ENCODE results near the gene KRT35. TPM values are rescaled to one million over a fixed set of nuclear protein-coding genes. Genes with fewer than 3 reads are reported as not detected.
A peak's percentile ranks its signal among the peaks of the same experiment; 100 is the strongest.

Gene KRT35
- total and polyA plus RNA-seq, 4 donors, result not detected

- no peak for DNase-seq (ENCODE audit: low read depth in 4 of 6, low spot score in 6 of 6)
- no peaks in the 10 kb centered on the region for H3K4me1 ChIP-seq (ENCODE audit: control insufficient read depth, insufficient read depth, low read length)
- 67% methylated on average over 2 of the region's 2 CpGs for WGBS (ENCODE audit: insufficient coverage)
Observed at GRCh38 chr17:41448506-41448905, 32.4 kb downstream of the KRT35 start.

GRCh38 chr17:41446806-41447205 is 34.1 kb downstream of the KRT35 start:
- no peaks in the 10 kb centered on the region for H3K27me3 ChIP-seq (ENCODE audit: control insufficient read depth, insufficient read depth, low read length)
- H3K4me3 ChIP-seq (ENCODE audit: low read depth, low read length), result no peak overlapping the region
- DNase-seq (ENCODE audit: low read depth in 4 of 6, low spot score in 6 of 6), result no peak
- WGBS (ENCODE audit: insufficient coverage), result no CpG with 5 or more reads among the region's 2 CpGs
- no peaks in the 10 kb centered on the region for H3K4me1 ChIP-seq (ENCODE audit: control insufficient read depth, insufficient read depth, low read length)
- no peak overlapping the region for H3K27ac ChIP-seq (ENCODE audit: low read depth, low read length)
- H3K36me3 ChIP-seq (ENCODE audit: control insufficient read depth, insufficient read depth, low read length), result no peaks in the 10 kb centered on the region
- no peaks in the 10 kb centered on the region for H3K9me3 ChIP-seq (ENCODE audit: control insufficient read depth, insufficient read depth, low read length)

More at GRCh38 chr17:41448506-41448905, 32.4 kb downstream of the KRT35 start:
- H3K27me3 ChIP-seq (ENCODE audit: control insufficient read depth, insufficient read depth, low read length), result no peaks in the 10 kb centered on the region
- H3K27ac ChIP-seq (ENCODE audit: low read depth, low read length), result no peak overlapping the region
- no peak overlapping the region for H3K4me3 ChIP-seq (ENCODE audit: low read depth, low read length)
- H3K36me3 ChIP-seq (ENCODE audit: control insufficient read depth, insufficient read depth, low read length), result no peaks in the 10 kb centered on the region
- no peaks in the 10 kb centered on the region for H3K9me3 ChIP-seq (ENCODE audit: control insufficient read depth, insufficient read depth, low read length)

DNA sequence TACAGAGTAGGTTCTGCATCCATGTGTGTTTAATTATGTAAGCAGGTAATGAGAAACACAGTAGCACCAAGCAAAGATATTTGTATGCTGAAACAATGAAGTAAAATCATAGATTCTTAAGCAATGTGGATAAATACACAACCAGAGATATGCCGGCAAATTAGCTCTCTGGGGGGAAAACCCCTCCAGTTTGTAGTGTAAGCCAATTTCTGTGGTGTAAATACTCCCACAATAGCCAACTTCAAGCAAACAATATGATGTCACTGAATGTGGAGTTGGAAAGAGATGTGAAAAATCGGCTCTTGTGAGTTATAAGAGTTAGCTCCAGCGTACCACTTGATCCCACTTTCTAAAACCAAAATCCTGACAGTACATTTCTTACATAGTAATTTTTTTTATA is 36.3 kb downstream of the KRT35 start:
- WGBS (ENCODE audit: insufficient coverage), result no CpG with 5 or more reads among the region's 3 CpGs
- H3K36me3 ChIP-seq (ENCODE audit: control insufficient read depth, insufficient read depth, low read length), result no peaks in the 10 kb centered on the region
- no peaks in the 10 kb centered on the region for H3K27me3 ChIP-seq (ENCODE audit: control insufficient read depth, insufficient read depth, low read length)
- no peaks in the 10 kb centered on the region for H3K9me3 ChIP-seq (ENCODE audit: control insufficient read depth, insufficient read depth, low read length)
- H3K27ac ChIP-seq (ENCODE audit: low read depth, low read length), result no peak overlapping the region
- no peak for DNase-seq (ENCODE audit: low read depth in 4 of 6, low spot score in 6 of 6)
- no peak overlapping the region for H3K4me3 ChIP-seq (ENCODE audit: low read depth, low read length)
- H3K4me1 ChIP-seq (ENCODE audit: control insufficient read depth, insufficient read depth, low read length), result no peaks in the 10 kb centered on the region

DNA sequence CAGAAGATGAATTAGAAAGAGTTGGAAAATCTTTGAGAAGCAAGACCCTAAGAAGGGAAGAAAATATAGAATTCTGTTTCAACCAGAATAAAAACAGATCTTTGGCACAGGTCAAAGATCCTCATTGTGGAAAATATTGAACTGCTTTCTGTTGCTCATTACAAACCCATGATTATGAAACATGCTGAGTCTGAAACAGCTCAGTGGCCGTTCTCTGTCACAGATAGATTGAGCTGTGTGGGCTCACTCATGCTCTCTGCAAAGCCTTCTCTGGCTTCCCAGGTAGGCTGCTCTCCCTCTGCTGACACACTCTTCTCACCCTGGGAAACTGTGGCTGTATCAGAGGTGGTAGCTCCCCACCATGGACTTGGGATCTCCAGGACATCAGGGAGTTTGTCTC is 36.8 kb downstream of the KRT35 start:
- Histone ChIP-seq H3K27ac (ENCODE audit: low read depth, low read length) (no peak overlapping the region), H3K9me3 (ENCODE audit: control insufficient read depth, insufficient read depth, low read length) (no peaks in the 10 kb centered on the region), H3K36me3 (ENCODE audit: control insufficient read depth, insufficient read depth, low read length) (no peaks in the 10 kb centered on the region), H3K4me3 (ENCODE audit: low read depth, low read length) (no peak overlapping the region), H3K4me1 (ENCODE audit: control insufficient read depth, insufficient read depth, low read length) (no peaks in the 10 kb centered on the region), H3K27me3 (ENCODE audit: control insufficient read depth, insufficient read depth, low read length) (no peaks in the 10 kb centered on the region)
- WGBS (ENCODE audit: insufficient coverage), result 80% methylated on average over 1 of the region's 1 CpG
- DNase-seq (ENCODE audit: low read depth in 4 of 6, low spot score in 6 of 6), result no peak

DNA sequence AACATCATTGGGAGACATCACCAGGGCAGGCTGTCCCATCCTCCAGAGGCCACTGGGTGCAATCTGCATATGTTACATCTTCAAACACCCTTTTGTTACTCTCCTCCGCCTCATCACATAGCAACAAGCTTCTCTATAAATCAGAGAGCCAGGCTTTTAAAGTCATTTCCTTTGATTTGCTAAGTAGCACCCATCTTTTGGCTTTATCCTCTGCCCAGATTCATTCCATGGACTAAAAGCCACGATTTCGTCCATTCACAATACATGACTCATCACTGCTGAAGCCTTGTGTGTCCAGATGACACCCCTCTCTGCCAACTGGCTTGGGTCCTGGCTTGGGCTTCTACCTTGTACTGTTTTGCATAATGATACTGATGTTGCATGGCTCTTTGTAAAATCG is 38.2 kb downstream of the KRT35 start:
- Histone ChIP-seq H3K27me3 (ENCODE audit: control insufficient read depth, insufficient read depth, low read length) (no peaks in the 10 kb centered on the region), H3K4me1 (ENCODE audit: control insufficient read depth, insufficient read depth, low read length) (no peaks in the 10 kb centered on the region), H3K9me3 (ENCODE audit: control insufficient read depth, insufficient read depth, low read length) (no peaks in the 10 kb centered on the region), H3K27ac (ENCODE audit: low read depth, low read length) (no peak overlapping the region), H3K4me3 (ENCODE audit: low read depth, low read length) (no peak overlapping the region), H3K36me3 (ENCODE audit: control insufficient read depth, insufficient read depth, low read length) (no peaks in the 10 kb centered on the region)
- no peak for DNase-seq (ENCODE audit: low read depth in 4 of 6, low spot score in 6 of 6)
- 43% methylated on average over 1 of the region's 4 CpGs for WGBS (ENCODE audit: insufficient coverage)

DNA sequence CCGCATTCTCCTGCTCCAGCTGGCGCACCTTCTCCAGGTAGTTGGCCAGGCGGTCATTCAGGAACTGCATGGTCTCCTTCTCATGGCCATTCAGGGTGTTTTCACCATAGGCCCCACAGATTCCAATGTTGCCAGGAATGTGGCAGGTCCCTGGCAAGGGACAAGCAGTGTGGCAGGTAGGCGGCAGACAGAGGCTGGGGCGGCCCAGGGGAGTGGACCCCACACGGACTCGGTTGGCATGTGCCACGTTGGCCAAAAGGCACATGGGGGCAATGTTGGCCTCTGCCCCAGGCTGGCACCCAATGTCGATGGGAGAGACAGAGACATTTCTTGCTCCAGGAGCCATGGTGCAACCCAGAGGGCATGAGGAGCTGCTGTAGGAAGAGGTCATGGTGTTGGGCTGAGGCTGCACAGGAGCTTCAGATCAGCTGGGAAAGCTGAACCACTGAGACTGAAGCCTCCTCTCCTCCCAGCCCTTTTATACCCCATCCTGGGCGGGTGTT is 40.4 kb downstream of the KRT35 start, which contains the start of gene KRT38:
Gene KRT38 (minus strand): TSS at position 453 of the 503 bp plus-strand sequence. CDS start 62 bp downstream, at position 391.
- H3K9me3 ChIP-seq (ENCODE audit: control insufficient read depth, insufficient read depth, low read length), result no peaks in the 10 kb centered on the region
- no peak for DNase-seq (ENCODE audit: low read depth in 4 of 6, low spot score in 6 of 6)
- 92% methylated on average over 9 of the region's 10 CpGs for WGBS (ENCODE audit: insufficient coverage)
- H3K36me3 ChIP-seq (ENCODE audit: control insufficient read depth, insufficient read depth, low read length), result no peaks in the 10 kb centered on the region
- H3K27ac ChIP-seq (ENCODE audit: low read depth, low read length), result no peak within 1 kb of the TSS
- no peak within 1 kb of the TSS for H3K4me3 ChIP-seq (ENCODE audit: low read depth, low read length)
- H3K27me3 ChIP-seq (ENCODE audit: control insufficient read depth, insufficient read depth, low read length), result no peaks in the 10 kb centered on the region
- H3K4me1 ChIP-seq (ENCODE audit: control insufficient read depth, insufficient read depth, low read length), result no peaks in the 10 kb centered on the region

GRCh38 chr17:41439375-41439774 is 41.6 kb downstream of the KRT35 start:
- DNase-seq (ENCODE audit: low read depth in 4 of 6, low spot score in 6 of 6), result no peak
- no peaks in the 10 kb centered on the region for H3K36me3 ChIP-seq (ENCODE audit: control insufficient read depth, insufficient read depth, low read length)
- no peak overlapping the region for H3K27ac ChIP-seq (ENCODE audit: low read depth, low read length)
- no peaks in the 10 kb centered on the region for H3K4me1 ChIP-seq (ENCODE audit: control insufficient read depth, insufficient read depth, low read length)
- no peaks in the 10 kb centered on the region for H3K9me3 ChIP-seq (ENCODE audit: control insufficient read depth, insufficient read depth, low read length)
- WGBS (ENCODE audit: insufficient coverage), result 91% methylated on average over 4 of the region's 5 CpGs
- H3K4me3 ChIP-seq (ENCODE audit: low read depth, low read length), result no peak overlapping the region
- H3K27me3 ChIP-seq (ENCODE audit: control insufficient read depth, insufficient read depth, low read length), result no peaks in the 10 kb centered on the region

DNA sequence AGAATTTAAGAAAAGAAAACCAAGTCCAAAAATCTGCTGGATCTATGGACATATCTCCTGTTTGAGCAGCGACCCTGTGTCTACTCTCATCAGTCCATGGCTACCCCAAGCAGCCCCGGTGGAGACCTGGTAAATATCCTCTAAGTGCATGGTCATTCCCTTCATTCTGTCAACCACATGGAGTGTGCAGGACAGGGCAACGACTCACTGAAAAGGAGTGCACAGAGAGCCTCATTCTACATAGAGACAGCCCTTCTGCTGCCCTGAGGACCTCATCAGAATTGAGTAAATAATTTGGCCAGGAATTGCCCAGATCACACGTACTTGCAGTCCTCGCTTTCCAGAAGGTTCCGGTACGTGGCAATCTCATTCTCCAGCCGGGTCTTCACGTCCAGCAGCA is 43.2 kb downstream of the KRT35 start:
- 90% methylated on average over 9 of the region's 9 CpGs for WGBS (ENCODE audit: insufficient coverage)

DNA sequence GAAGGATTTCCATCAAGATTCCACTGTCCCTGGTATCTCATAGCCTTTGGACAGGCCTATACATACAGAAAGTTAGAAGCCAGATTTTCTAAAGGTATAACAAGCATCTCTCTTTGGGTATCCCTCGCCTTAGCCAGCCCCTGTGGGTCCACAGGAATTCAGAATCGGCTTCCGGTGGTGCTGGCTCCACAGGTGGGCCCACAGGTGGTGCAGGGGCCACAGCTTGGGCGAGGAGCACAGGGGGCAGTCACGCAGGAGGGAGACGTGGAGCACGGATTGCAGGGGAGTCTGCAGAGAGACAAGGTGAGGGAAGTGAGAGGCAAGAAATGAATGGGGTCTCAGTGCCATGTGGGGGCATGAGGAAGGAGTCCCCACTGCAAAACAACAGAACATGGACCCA is 43.7 kb downstream of the KRT35 start:
- no peaks in the 10 kb centered on the region for H3K36me3 ChIP-seq (ENCODE audit: control insufficient read depth, insufficient read depth, low read length)
- no peaks in the 10 kb centered on the region for H3K9me3 ChIP-seq (ENCODE audit: control insufficient read depth, insufficient read depth, low read length)
- 83% methylated on average over 7 of the region's 7 CpGs for WGBS (ENCODE audit: insufficient coverage)
- no peaks in the 10 kb centered on the region for H3K27me3 ChIP-seq (ENCODE audit: control insufficient read depth, insufficient read depth, low read length)
- H3K4me1 ChIP-seq (ENCODE audit: control insufficient read depth, insufficient read depth, low read length), result no peaks in the 10 kb centered on the region
- no peak for DNase-seq (ENCODE audit: low read depth in 4 of 6, low spot score in 6 of 6)
- H3K4me3 ChIP-seq (ENCODE audit: low read depth, low read length), result no peak overlapping the region
- no peak overlapping the region for H3K27ac ChIP-seq (ENCODE audit: low read depth, low read length)

More for the DNA sequence above, 43.2 kb downstream of the KRT35 start:
- no peak overlapping the region for H3K27ac ChIP-seq (ENCODE audit: low read depth, low read length)
- H3K4me1 ChIP-seq (ENCODE audit: control insufficient read depth, insufficient read depth, low read length), result no peaks in the 10 kb centered on the region
- no peaks in the 10 kb centered on the region for H3K9me3 ChIP-seq (ENCODE audit: control insufficient read depth, insufficient read depth, low read length)
- H3K36me3 ChIP-seq (ENCODE audit: control insufficient read depth, insufficient read depth, low read length), result no peaks in the 10 kb centered on the region
- no peak overlapping the region for H3K4me3 ChIP-seq (ENCODE audit: low read depth, low read length)
- no peaks in the 10 kb centered on the region for H3K27me3 ChIP-seq (ENCODE audit: control insufficient read depth, insufficient read depth, low read length)
- DNase-seq (ENCODE audit: low read depth in 4 of 6, low spot score in 6 of 6), result no peak

DNA sequence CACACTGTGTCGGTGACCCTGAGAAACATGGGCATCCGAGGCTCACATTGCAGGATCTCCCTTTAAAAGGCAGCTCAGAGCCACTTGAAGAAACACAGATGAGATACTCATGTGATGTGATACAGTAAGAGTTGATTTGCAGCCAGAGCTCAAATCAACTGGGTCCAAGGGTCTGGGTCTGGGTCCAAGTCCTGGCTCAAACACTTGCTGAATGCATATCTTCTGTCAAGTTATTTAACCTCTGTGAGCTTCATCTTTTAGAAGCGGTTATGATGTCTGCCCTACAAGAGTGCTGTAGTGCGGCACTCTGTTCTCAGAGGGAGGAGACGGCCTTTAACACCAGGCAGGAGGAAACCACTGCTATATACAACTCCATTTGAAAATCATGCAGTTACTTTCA is 46.5 kb downstream of the KRT35 start:
- Histone ChIP-seq H3K36me3 (ENCODE audit: control insufficient read depth, insufficient read depth, low read length) (no peaks in the 10 kb centered on the region), H3K4me3 (ENCODE audit: low read depth, low read length) (no peak overlapping the region), H3K4me1 (ENCODE audit: control insufficient read depth, insufficient read depth, low read length) (no peaks in the 10 kb centered on the region), H3K9me3 (ENCODE audit: control insufficient read depth, insufficient read depth, low read length) (no peaks in the 10 kb centered on the region), H3K27me3 (ENCODE audit: control insufficient read depth, insufficient read depth, low read length) (no peaks in the 10 kb centered on the region), H3K27ac (ENCODE audit: low read depth, low read length) (no peak overlapping the region)
- WGBS (ENCODE audit: insufficient coverage), result 80% methylated on average over 1 of the region's 5 CpGs
- DNase-seq (ENCODE audit: low read depth in 4 of 6, low spot score in 6 of 6), result peak in 1 of 6 donors; percentile 17

Measured in spinal cord (tissue), 10 donors.